ENCODE results near the gene ELFN1. TPM values are rescaled to one million over a fixed set of nuclear protein-coding genes. Genes with fewer than 3 reads are reported as not detected.

Gene ELFN1
- polyA plus RNA-seq, 1 of the 3 experiments (the other 2 are of a cell fraction) = 0.05 TPM

DNA sequence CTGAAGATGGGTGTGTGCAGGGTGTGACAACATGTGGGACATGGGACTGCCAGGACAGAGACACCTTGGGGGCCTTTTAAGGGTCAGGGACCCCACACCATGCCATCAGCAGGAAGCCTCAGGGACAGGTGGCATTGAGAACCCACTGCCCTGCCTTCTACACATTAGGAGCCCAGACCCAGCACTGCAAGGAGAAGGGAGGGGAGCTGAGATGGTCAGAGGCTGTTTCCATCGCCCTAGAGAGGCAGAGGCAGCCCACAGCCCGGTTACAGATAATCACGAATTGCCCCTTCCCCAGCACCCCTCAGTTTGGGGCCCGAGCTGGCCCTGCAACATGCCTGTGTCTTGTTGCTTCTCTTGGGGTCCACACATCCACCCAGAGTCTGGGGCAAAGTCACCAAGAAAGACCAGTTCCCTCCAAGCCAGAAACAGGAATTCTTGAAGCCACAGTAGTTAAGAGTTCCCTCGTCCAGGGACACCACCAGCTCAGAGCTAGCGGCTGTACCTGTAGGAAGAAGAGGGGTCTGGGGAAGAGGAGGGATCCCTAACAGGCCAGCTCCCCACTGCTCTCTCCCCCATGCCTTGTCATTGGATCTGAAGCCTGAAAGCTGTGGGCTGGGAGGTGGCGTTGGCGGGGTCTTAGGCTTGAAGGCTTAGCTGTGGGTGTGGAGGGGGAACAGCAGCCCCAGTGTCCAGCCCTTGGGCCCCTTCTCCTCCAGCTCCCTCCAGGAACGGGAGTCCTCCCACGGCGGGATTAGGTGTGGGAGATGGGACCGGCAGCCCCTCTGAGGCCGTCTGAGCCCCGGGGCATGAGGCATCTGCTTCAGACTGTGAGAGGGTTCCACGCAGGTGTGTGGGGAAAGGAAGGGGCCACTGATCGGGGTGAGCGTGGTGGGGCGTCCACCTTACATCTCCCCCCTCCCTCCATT, 44.8 kb upstream of the ELFN1 start:
- Histone ChIP-seq H3K79me2 (ENCODE audit: insufficient read depth) (no peaks in the 10 kb centered on the region), H3K4me2 (no peak overlapping the region), H2AFZ (ENCODE audit: low read depth) (no peak overlapping the region), H3F3A (replicated peaks; ENCODE audit: insufficient read depth) (no peaks in the 10 kb centered on the region), H3K9me2 (no peaks in the 10 kb centered on the region), H3K9me3 (no peaks in the 10 kb centered on the region), H3K27ac (ENCODE audit: low read depth in 2 of 2, low read length in 1 of 2) (no peak overlapping the region; a peak in 1 of 4 replicates), H3K36me3 (replicated peaks in 1 of 2; ENCODE audit: control insufficient read depth in 1 of 2, insufficient read depth in 2 of 2, low read length in 1 of 2) (no peaks in the 10 kb centered on the region), H3K9ac (no peak overlapping the region), H3K27me3 (ENCODE audit: insufficient read depth) (0 out of 2 replicates have a peak, but pooled peaks cover 4% of the 10 kb centered on the region), H3K4me3 (ENCODE audit: low read depth in 2 of 2, low read length in 1 of 2) (no peak overlapping the region), H4K20me1 (ENCODE audit: insufficient read depth) (no peaks in the 10 kb centered on the region), H3K4me1 (ENCODE audit: control insufficient read depth in 1 of 2, insufficient read depth in 2 of 2, low read depth in 1 of 2, low read length in 1 of 2) (peaks cover 0 to 7% of the 10 kb centered on the region in 2 experiments; a peak in 1 of 4 replicates)
- 54% methylated on average over 17 of the region's 18 CpGs for WGBS (ENCODE audit: low lambda C conversion rate)
- TF ChIP-seq TAF1 (IDR thresholded peaks at IDR 0.05; ENCODE audit: borderline replicate concordance, low read depth, low read length) = no peak
- no peak for TF ChIP-seq EP300 (IDR thresholded peaks at IDR 0.05; ENCODE audit: borderline replicate concordance in 1 of 2, low read depth in 1 of 2, low read length in 1 of 2)
- no peak for TF ChIP-seq NFIC (IDR thresholded peaks at IDR 0.05; ENCODE audit: borderline replicate concordance)
- TF ChIP-seq, protein P1, sequence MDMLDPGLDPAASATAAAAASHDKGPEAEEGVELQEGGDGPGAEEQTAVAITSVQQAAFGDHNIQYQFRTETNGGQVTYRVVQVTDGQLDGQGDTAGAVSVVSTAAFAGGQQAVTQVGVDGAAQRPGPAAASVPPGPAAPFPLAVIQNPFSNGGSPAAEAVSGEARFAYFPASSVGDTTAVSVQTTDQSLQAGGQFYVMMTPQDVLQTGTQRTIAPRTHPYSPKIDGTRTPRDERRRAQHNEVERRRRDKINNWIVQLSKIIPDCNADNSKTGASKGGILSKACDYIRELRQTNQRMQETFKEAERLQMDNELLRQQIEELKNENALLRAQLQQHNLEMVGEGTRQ (IDR thresholded peaks at IDR 0.05; ENCODE audit: borderline replicate concordance, low read depth, low read length) = no peak
- TF ChIP-seq MEF2A (IDR thresholded peaks at IDR 0.05; ENCODE audit: borderline replicate concordance, low read depth) = no peak
- TF ChIP-seq, protein P2, sequence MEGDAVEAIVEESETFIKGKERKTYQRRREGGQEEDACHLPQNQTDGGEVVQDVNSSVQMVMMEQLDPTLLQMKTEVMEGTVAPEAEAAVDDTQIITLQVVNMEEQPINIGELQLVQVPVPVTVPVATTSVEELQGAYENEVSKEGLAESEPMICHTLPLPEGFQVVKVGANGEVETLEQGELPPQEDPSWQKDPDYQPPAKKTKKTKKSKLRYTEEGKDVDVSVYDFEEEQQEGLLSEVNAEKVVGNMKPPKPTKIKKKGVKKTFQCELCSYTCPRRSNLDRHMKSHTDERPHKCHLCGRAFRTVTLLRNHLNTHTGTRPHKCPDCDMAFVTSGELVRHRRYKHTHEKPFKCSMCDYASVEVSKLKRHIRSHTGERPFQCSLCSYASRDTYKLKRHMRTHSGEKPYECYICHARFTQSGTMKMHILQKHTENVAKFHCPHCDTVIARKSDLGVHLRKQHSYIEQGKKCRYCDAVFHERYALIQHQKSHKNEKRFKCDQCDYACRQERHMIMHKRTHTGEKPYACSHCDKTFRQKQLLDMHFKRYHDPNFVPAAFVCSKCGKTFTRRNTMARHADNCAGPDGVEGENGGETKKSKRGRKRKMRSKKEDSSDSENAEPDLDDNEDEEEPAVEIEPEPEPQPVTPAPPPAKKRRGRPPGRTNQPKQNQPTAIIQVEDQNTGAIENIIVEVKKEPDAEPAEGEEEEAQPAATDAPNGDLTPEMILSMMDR (IDR thresholded peaks at IDR 0.05) = no peak
- TF ChIP-seq, protein P3, sequence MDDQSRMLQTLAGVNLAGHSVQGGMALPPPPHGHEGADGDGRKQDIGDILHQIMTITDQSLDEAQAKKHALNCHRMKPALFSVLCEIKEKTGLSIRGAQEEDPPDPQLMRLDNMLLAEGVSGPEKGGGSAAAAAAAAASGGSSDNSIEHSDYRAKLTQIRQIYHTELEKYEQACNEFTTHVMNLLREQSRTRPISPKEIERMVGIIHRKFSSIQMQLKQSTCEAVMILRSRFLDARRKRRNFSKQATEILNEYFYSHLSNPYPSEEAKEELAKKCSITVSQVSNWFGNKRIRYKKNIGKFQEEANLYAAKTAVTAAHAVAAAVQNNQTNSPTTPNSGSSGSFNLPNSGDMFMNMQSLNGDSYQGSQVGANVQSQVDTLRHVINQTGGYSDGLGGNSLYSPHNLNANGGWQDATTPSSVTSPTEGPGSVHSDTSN (IDR thresholded peaks at IDR 0.05) = no peak
- no peak for TF ChIP-seq TCF12 (IDR thresholded peaks at IDR 0.05)
- TF ChIP-seq, protein P4, sequence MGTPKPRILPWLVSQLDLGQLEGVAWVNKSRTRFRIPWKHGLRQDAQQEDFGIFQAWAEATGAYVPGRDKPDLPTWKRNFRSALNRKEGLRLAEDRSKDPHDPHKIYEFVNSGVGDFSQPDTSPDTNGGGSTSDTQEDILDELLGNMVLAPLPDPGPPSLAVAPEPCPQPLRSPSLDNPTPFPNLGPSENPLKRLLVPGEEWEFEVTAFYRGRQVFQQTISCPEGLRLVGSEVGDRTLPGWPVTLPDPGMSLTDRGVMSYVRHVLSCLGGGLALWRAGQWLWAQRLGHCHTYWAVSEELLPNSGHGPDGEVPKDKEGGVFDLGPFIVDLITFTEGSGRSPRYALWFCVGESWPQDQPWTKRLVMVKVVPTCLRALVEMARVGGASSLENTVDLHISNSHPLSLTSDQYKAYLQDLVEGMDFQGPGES (IDR thresholded peaks at IDR 0.05; ENCODE audit: low read depth, low read length) = no peak
- no peak for TF ChIP-seq SIN3A (IDR thresholded peaks at IDR 0.05; ENCODE audit: borderline replicate concordance, low read depth, low read length)
- no peak for TF ChIP-seq RFX5 (IDR thresholded peaks at IDR 0.05; ENCODE audit: low read length)
- TF ChIP-seq, protein P5, sequence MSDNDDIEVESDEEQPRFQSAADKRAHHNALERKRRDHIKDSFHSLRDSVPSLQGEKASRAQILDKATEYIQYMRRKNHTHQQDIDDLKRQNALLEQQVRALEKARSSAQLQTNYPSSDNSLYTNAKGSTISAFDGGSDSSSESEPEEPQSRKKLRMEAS (IDR thresholded peaks at IDR 0.05; ENCODE audit: low read depth) = no peak
- no peak for TF ChIP-seq FOSL2 (IDR thresholded peaks at IDR 0.05; ENCODE audit: borderline replicate concordance, low read depth)
- no peak for TF ChIP-seq YY1 (IDR thresholded peaks at IDR 0.05; ENCODE audit: low read depth)
- TF ChIP-seq, protein P6, sequence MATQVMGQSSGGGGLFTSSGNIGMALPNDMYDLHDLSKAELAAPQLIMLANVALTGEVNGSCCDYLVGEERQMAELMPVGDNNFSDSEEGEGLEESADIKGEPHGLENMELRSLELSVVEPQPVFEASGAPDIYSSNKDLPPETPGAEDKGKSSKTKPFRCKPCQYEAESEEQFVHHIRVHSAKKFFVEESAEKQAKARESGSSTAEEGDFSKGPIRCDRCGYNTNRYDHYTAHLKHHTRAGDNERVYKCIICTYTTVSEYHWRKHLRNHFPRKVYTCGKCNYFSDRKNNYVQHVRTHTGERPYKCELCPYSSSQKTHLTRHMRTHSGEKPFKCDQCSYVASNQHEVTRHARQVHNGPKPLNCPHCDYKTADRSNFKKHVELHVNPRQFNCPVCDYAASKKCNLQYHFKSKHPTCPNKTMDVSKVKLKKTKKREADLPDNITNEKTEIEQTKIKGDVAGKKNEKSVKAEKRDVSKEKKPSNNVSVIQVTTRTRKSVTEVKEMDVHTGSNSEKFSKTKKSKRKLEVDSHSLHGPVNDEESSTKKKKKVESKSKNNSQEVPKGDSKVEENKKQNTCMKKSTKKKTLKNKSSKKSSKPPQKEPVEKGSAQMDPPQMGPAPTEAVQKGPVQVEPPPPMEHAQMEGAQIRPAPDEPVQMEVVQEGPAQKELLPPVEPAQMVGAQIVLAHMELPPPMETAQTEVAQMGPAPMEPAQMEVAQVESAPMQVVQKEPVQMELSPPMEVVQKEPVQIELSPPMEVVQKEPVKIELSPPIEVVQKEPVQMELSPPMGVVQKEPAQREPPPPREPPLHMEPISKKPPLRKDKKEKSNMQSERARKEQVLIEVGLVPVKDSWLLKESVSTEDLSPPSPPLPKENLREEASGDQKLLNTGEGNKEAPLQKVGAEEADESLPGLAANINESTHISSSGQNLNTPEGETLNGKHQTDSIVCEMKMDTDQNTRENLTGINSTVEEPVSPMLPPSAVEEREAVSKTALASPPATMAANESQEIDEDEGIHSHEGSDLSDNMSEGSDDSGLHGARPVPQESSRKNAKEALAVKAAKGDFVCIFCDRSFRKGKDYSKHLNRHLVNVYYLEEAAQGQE (IDR thresholded peaks at IDR 0.05; ENCODE audit: low read depth, low read length) = no peak
- TF ChIP-seq ELF1 (IDR thresholded peaks at IDR 0.05) = no peak
- TF ChIP-seq GATA2 (CRISPR knock-in tag; IDR thresholded peaks at IDR 0.05) = no peak
- TF ChIP-seq SMC3 (IDR thresholded peaks at IDR 0.05; ENCODE audit: low read depth, low read length) = no peak
- peak; percentile 27 for DNase-seq
- ChIA-PET CTCF (interaction anchor here (0.9 to 2.5 kb wide), 4 partner anchors 9 to 28 kb away, joined by 3 to 7 read pairs (median 3); no protein-coding TSS in a partner anchor), POLR2A (no interaction called here)
